A375 (cell line): ENCODE data around the gene PNMA1. TPM values are rescaled to one million over a fixed set of nuclear protein-coding genes. Genes with fewer than 3 reads are reported as not detected.

ENCODE experiments used
- small RNA-seq: library from RNA; depleted of rRNA; stranded (forward); fragments of <200 nt; gene quantifications from one replicate; pipeline ENCODE3, GENCODE V24; 2014
- total RNA-seq: library from RNA; depleted of rRNA; stranded (reverse); fragments of >200 nt; shearing (Covaris generic); gene quantifications from 2 replicates; pipeline ENCODE4 v1.2.3, GENCODE V29; 2014; rRNA removed

PNMA1 gene, protein sequence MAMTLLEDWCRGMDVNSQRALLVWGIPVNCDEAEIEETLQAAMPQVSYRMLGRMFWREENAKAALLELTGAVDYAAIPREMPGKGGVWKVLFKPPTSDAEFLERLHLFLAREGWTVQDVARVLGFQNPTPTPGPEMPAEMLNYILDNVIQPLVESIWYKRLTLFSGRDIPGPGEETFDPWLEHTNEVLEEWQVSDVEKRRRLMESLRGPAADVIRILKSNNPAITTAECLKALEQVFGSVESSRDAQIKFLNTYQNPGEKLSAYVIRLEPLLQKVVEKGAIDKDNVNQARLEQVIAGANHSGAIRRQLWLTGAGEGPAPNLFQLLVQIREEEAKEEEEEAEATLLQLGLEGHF
- 4.9 and 5.0 TPM in 2 replicates for total RNA-seq

GRCh38 chr14:73713803-73714655, at the start of gene PNMA1:
Gene PNMA1 (minus strand): TSS chr14:73714384. CDS start chr14:73713639, 745 bp downstream.

Small RNA genes lying within 50 kb of the gene (small RNA-seq; reads per million reads assigned to genes)
- gene MIR4505, result not detected

Other genes with a start within 250 kb of the PNMA1 start
- 18.6 and 18.7 TPM in 2 replicates for gene RIOX1, start 223.5 kb downstream of the PNMA1 start, total RNA-seq
- gene ACOT1, start 177.2 kb downstream of the PNMA1 start, total RNA-seq, result 0.74 and 2.1 TPM in 2 replicates
- gene HEATR4, start 155.4 kb downstream of the PNMA1 start, total RNA-seq, result not detected in 2 replicates
- 20.0 and 20.6 TPM in 2 replicates for gene ACOT2, start 145.2 kb downstream of the PNMA1 start, total RNA-seq
- gene ACOT4, start 122.5 kb downstream of the PNMA1 start, total RNA-seq, result not detected in 2 replicates
- not detected in 2 replicates for gene ACOT6, start 101.9 kb downstream of the PNMA1 start, total RNA-seq
- 2.7 and 5.4 TPM in 2 replicates for gene DNAL1, start 69.4 kb downstream of the PNMA1 start, total RNA-seq
- 6.4 and 11.0 TPM in 2 replicates for gene PTGR2, start 137.4 kb upstream of the PNMA1 start, total RNA-seq
- gene ZNF410, start 172.5 kb upstream of the PNMA1 start, total RNA-seq, result 39.6 and 45.3 TPM in 2 replicates
- 2.1 and 2.3 TPM in 2 replicates for gene FAM161B, start 235.7 kb upstream of the PNMA1 start, total RNA-seq
- 16.9 and 22.4 TPM in 2 replicates for gene COQ6, start 235.9 kb upstream of the PNMA1 start, total RNA-seq